Prostate gland (tissue), 2 donors: ENCODE results near the gene HS6ST2.

Source experiments
- CTCF ChIP-seq, 4 experiments: fragments of 200-600 bp in 2 of 4; fragments of 450-650 bp in 2 of 4; sonication (generic) in 2 of 4; IDR thresholded peaks; 1 replicate in 3 of 4; 2 replicates in 1 of 4; pipeline ENCODE4 v1.5.1; 2016 to 2019; ENCODE audit warnings: antibody characterized with exemption in 4 of 4, mild to moderate bottlenecking in 2 of 4, moderate library complexity in 2 of 4
- POLR2A ChIP-seq: fragments of 450-650 bp; IDR thresholded peaks from one replicate; pipeline ENCODE4 v1.6.1; 2016; ENCODE audit warnings: antibody characterized with exemption, mild to moderate bottlenecking
- POLR2AphosphoS5 ChIP-seq: sonication (generic); formaldehyde crosslinking; IDR thresholded peaks from one replicate; pipeline ENCODE4 v1.6.1; 2017; ENCODE audit warnings: antibody characterized with exemption

- TF ChIP-seq CTCF (IDR thresholded peaks at IDR 0.05) (no peak), POLR2AphosphoS5 (no peak), POLR2A (no peak)
These were observed 246.1 kb downstream of the HS6ST2 start for GRCh38 chrX:132712350-132712749.
